ENCODE results near the gene G6PC2.

The G6PC2 gene

GRCh38 chr2:168912901-168913369 is 11.8 kb downstream of the G6PC2 start:
- ChIA-PET CTCF (interaction anchor here (0.6 kb wide), 2 partner anchors 576 to 632 kb away, joined by 3 read pairs; no protein-coding TSS in a partner anchor), POLR2A (ENCODE audit: low non-redundant PET) (no interaction called here)
- TF ChIP-seq CTCF (conservative IDR thresholded peaks at IDR 0.05; ENCODE audit: low read depth) = no peak
- DNase-seq (ENCODE audit: low spot score) = no peak
- no peak overlapping the region for H3K27ac ChIP-seq

GRCh38 chr2:168913495-168913894 is 12.4 kb downstream of the G6PC2 start:
- TF ChIP-seq CTCF (conservative IDR thresholded peaks at IDR 0.05; ENCODE audit: low read depth) = no peak
- ChIA-PET POLR2A (ENCODE audit: low non-redundant PET) (no interaction called here), CTCF (interaction anchor here (0.6 kb wide), 2 partner anchors 577 to 632 kb away, joined by 3 read pairs; no protein-coding TSS in a partner anchor)
- DNase-seq (ENCODE audit: low spot score) = no peak
- H3K27ac ChIP-seq = no peak overlapping the region

GRCh38 chr2:168915441-168916330 is 14.6 kb downstream of the G6PC2 start:
- CTCF ChIA-PET = interaction anchor here (0.6 to 0.7 kb wide), 3 partner anchors 259 to 1096 kb away, joined by 3 to 4 read pairs (median 3); no protein-coding TSS in a partner anchor
- POLR2A ChIA-PET (ENCODE audit: low non-redundant PET) = no interaction called here
- no peak for TF ChIP-seq CTCF (conservative IDR thresholded peaks at IDR 0.05; ENCODE audit: low read depth)
- no peak for DNase-seq (ENCODE audit: low spot score)
- no peak overlapping the region for H3K27ac ChIP-seq

GRCh38 chr2:168916331-168916675 is 15.2 kb downstream of the G6PC2 start:
- CTCF ChIA-PET = interaction anchor here (0.6 kb wide), 1 partner anchor 258 kb away, joined by 3 read pairs; no protein-coding TSS in a partner anchor
- POLR2A ChIA-PET (ENCODE audit: low non-redundant PET) = no interaction called here
- H3K27ac ChIP-seq = no peak overlapping the region
- no peak for TF ChIP-seq CTCF (conservative IDR thresholded peaks at IDR 0.05; ENCODE audit: low read depth)
- no peak for DNase-seq (ENCODE audit: low spot score)

- peak; percentile 13 for DNase-seq (ENCODE audit: low spot score)
- POLR2A ChIA-PET (ENCODE audit: low non-redundant PET) = no interaction called here
- CTCF ChIA-PET = interaction anchor here (0.5 to 1.3 kb wide), 8 partner anchors 8 to 1161 kb away, joined by 3 to 9 read pairs (median 3); no protein-coding TSS in a partner anchor
- peak; percentile 72 for TF ChIP-seq CTCF (conservative IDR thresholded peaks at IDR 0.05; ENCODE audit: low read depth)
- H3K27ac ChIP-seq = no peak overlapping the region
Observed at GRCh38 chr2:168920504-168921157, 19.5 kb downstream of the G6PC2 start.

- CTCF ChIA-PET = no interaction called here
- TF ChIP-seq CTCF (conservative IDR thresholded peaks at IDR 0.05; ENCODE audit: low read depth) = no peak
Observed at GRCh38 chr2:168926621-168927386, 25.7 kb downstream of the G6PC2 start.

More at GRCh38 chr2:168926621-168927386, 25.7 kb downstream of the G6PC2 start:
- DNase-seq (ENCODE audit: low spot score) = no peak
- POLR2A ChIA-PET (ENCODE audit: low non-redundant PET) = no interaction called here
- no peak overlapping the region for H3K27ac ChIP-seq
